Esophagus squamous epithelium (tissue), 4 donors: ENCODE results near the gene PCDH9.

Experiments
- POLR2A ChIP-seq, 4 donors: fragments of 450-650 bp; IDR thresholded peaks; one replicate each; pipeline ENCODE4 v1.6.1; 2017; ENCODE audit warnings: antibody characterized with exemption in 4 of 4, mild to moderate bottlenecking in 4 of 4, moderate library complexity in 3 of 4
- TF ChIP-seq, protein P1 (sequence below), 6 experiments: fragments of 450-650 bp in 4 of 6; fragments of 200-600 bp in 2 of 6; sonication (generic) in 2 of 6; IDR thresholded peaks; one replicate each; pipeline ENCODE4 v1.5.1; 2016 to 2019; ENCODE audit warnings: antibody characterized with exemption in 6 of 6, mild to moderate bottlenecking in 4 of 6, moderate library complexity in 4 of 6

GRCh38 chr13:66345971-66346370 is 884.2 kb downstream of the PCDH9 start:
- TF ChIP-seq, protein P1, sequence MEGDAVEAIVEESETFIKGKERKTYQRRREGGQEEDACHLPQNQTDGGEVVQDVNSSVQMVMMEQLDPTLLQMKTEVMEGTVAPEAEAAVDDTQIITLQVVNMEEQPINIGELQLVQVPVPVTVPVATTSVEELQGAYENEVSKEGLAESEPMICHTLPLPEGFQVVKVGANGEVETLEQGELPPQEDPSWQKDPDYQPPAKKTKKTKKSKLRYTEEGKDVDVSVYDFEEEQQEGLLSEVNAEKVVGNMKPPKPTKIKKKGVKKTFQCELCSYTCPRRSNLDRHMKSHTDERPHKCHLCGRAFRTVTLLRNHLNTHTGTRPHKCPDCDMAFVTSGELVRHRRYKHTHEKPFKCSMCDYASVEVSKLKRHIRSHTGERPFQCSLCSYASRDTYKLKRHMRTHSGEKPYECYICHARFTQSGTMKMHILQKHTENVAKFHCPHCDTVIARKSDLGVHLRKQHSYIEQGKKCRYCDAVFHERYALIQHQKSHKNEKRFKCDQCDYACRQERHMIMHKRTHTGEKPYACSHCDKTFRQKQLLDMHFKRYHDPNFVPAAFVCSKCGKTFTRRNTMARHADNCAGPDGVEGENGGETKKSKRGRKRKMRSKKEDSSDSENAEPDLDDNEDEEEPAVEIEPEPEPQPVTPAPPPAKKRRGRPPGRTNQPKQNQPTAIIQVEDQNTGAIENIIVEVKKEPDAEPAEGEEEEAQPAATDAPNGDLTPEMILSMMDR (IDR thresholded peaks at IDR 0.05), result no peak
- no peak for TF ChIP-seq POLR2A (IDR thresholded peaks at IDR 0.05)
